Upper lobe of left lung (tissue), 6 donors: ENCODE results near the gene MMP28. TPM values are rescaled to one million over a fixed set of nuclear protein-coding genes. Genes with fewer than 3 reads are reported as not detected.

Experiments used
- ATAC-seq, 2 donors: fragments of 200-7000 bp; cut with Tn5 transposase; one replicate each; pipeline ENCODE4 v1.9.1; 2022; ENCODE audit warnings: mild to moderate bottlenecking in 2 of 2, moderate library complexity in 2 of 2; ENCODE audit not compliant: low FRiP score in 2 of 2
- DNase-seq, 2 donors: peaks; one replicate each; pipeline ENCODE4 v3.0.0-alpha.2; 2019 to 2020
- H3K27ac ChIP-seq, 4 donors: fragments of 200-600 bp; sonication (generic); one replicate each; pipeline ENCODE4 v1.5.1; 2016 to 2019
- H3K27me3 ChIP-seq, 4 donors: fragments of 200-600 bp; sonication (generic); one replicate each; pipeline ENCODE4 v1.5.1; 2017 to 2019
- H3K36me3 ChIP-seq, 4 donors: fragments of 200-600 bp; sonication (generic); one replicate each; pipeline ENCODE4 v1.5.1; 2016 to 2019
- H3K4me1 ChIP-seq, 4 donors: fragments of 200-600 bp; sonication (generic); one replicate each; pipeline ENCODE4 v1.5.1; 2018 to 2019
- H3K4me3 ChIP-seq, 4 donors: fragments of 200-600 bp; sonication (generic); one replicate each; pipeline ENCODE4 v1.5.1; 2017 to 2019; ENCODE audit warnings: mild to moderate bottlenecking in 2 of 4, moderate library complexity in 1 of 4
- H3K9me3 ChIP-seq, 4 donors: fragments of 200-600 bp; sonication (generic); one replicate each; pipeline ENCODE4 v1.5.1; 2018 to 2019
- EP300 ChIP-seq, 4 donors: sonication (generic); formaldehyde crosslinking; IDR thresholded peaks; one replicate each; pipeline ENCODE4 v1.5.1; 2017; ENCODE audit warnings: antibody characterized with exemption in 4 of 4, control low read depth in 2 of 4
- POLR2A ChIP-seq, 4 donors: fragments of 450-650 bp; IDR thresholded peaks; one replicate each; pipeline ENCODE4 v1.5.1; 2016 to 2017; ENCODE audit warnings: antibody characterized with exemption in 4 of 4, mild to moderate bottlenecking in 2 of 4
- POLR2AphosphoS5 ChIP-seq, 2 donors: sonication (generic); formaldehyde crosslinking; IDR thresholded peaks; one replicate each; pipeline ENCODE4 v1.5.1; 2017; ENCODE audit warnings: antibody characterized with exemption in 2 of 2
- WGBS, 2 donors: methylation state at CpG; one replicate each; pipeline ENCODE4 v1.1.5; 2017 to 2018; 5-methylcytosine and 5-hydroxymethylcytosine counted together
- total RNA-seq, 6 donors: library from RNA; depleted of rRNA in 4 of 6; stranded (reverse); fragments of >200 nt in 4 of 6; gene quantifications; one replicate each; pipeline versions ENCODE4 v1.1.0 to v1.2.1, GENCODE V29; 2016 to 2021
- TF ChIP-seq, protein P1 (sequence below), 6 experiments: fragments of 450-650 bp in 4 of 6; fragments of 200-600 bp in 2 of 6; sonication (generic) in 2 of 6; IDR thresholded peaks; one replicate each; pipeline ENCODE4 v1.5.1; 2016 to 2019; ENCODE audit warnings: antibody characterized with exemption in 6 of 6
- donor health status: DM: no; HTN: no; CAD: no; lungs with moderate emphysema.
- donor health status: DM: no; HTN: yes; CAD: no; lungs with severe emphysema.

MMP28 gene
- total RNA-seq, 6 donors from 2014 or later, result 51.1 to 134 (median 98.5) TPM

- ATAC-seq, result peak; percentile 98 to 99
- Histone ChIP-seq H3K36me3 (no peaks in the 10 kb centered on the region), H3K27ac (peak within 1 kb of the TSS; percentile 90 to 99 (median 92)), H3K9me3 (no peaks in the 10 kb centered on the region), H3K4me3 (peak within 1 kb of the TSS; percentile 63 to 91 (median 83)), H3K4me1 (peaks cover 28 to 40% (median 37%) of the 10 kb centered on the region in 4 donors), H3K27me3 (no peaks in the 10 kb centered on the region)
- DNase-seq, result peak; percentile 96 to 98
- 0 to 1% methylated on average over 30 to 40 of the region's 71 CpGs for WGBS, 2 donors
- TF ChIP-seq POLR2AphosphoS5 (IDR thresholded peaks at IDR 0.05) (peak; percentile 99), POLR2A (IDR thresholded peaks at IDR 0.05) (peak; percentile 94 to 99 (median 98)), EP300 (IDR thresholded peaks at IDR 0.05) (peak in 1 of 4 donors; percentile 52)
- TF ChIP-seq, protein P1, sequence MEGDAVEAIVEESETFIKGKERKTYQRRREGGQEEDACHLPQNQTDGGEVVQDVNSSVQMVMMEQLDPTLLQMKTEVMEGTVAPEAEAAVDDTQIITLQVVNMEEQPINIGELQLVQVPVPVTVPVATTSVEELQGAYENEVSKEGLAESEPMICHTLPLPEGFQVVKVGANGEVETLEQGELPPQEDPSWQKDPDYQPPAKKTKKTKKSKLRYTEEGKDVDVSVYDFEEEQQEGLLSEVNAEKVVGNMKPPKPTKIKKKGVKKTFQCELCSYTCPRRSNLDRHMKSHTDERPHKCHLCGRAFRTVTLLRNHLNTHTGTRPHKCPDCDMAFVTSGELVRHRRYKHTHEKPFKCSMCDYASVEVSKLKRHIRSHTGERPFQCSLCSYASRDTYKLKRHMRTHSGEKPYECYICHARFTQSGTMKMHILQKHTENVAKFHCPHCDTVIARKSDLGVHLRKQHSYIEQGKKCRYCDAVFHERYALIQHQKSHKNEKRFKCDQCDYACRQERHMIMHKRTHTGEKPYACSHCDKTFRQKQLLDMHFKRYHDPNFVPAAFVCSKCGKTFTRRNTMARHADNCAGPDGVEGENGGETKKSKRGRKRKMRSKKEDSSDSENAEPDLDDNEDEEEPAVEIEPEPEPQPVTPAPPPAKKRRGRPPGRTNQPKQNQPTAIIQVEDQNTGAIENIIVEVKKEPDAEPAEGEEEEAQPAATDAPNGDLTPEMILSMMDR (IDR thresholded peaks at IDR 0.05), result peak; percentile 33 to 73 (median 62)
Observed at GRCh38 chr17:35808962-35809854, 13.8 kb upstream of the MMP28 start, which contains the start of gene TAF15. Gene TAF15, plus strand, starts transcription at chr17:35809484. Its CDS starts 86 bp downstream, at chr17:35809570.

- Histone ChIP-seq H3K4me1 (peaks cover 28 to 38% (median 36%) of the 10 kb centered on the region in 4 donors), H3K4me3 (peak overlapping the region in 3 of 4 donors; percentile 63 to 91 (median 89)), H3K36me3 (no peaks in the 10 kb centered on the region), H3K9me3 (no peaks in the 10 kb centered on the region), H3K27ac (peak overlapping the region; percentile 90 to 99 (median 92)), H3K27me3 (no peaks in the 10 kb centered on the region)
- TF ChIP-seq POLR2A (IDR thresholded peaks at IDR 0.05) (no peak), POLR2AphosphoS5 (IDR thresholded peaks at IDR 0.05) (no peak), EP300 (IDR thresholded peaks at IDR 0.05) (no peak)
- TF ChIP-seq, protein P1 (IDR thresholded peaks at IDR 0.05), result no peak
- WGBS, 2 donors, result 21 to 28% methylated on average over 19 of the region's 19 CpGs
- no peak for ATAC-seq
- peak in 1 of 2 donors; percentile 66 for DNase-seq
Observed at GRCh38 chr17:35808240-35808961, 13.0 kb upstream of the MMP28 start.

GRCh38 chr17:35807371-35808144 lies 12.1 kb upstream of the MMP28 start:
- no peaks in the 10 kb centered on the region for H3K9me3 ChIP-seq
- H3K4me3 ChIP-seq, result no peak overlapping the region
- DNase-seq (no peak), ATAC-seq (no peak)
- H3K36me3 ChIP-seq, result no peaks in the 10 kb centered on the region
- TF ChIP-seq POLR2A (IDR thresholded peaks at IDR 0.05) (no peak), EP300 (IDR thresholded peaks at IDR 0.05) (no peak), POLR2AphosphoS5 (IDR thresholded peaks at IDR 0.05) (no peak)
- TF ChIP-seq, protein P1 (IDR thresholded peaks at IDR 0.05), result no peak
- no peaks in the 10 kb centered on the region for H3K27me3 ChIP-seq
- no peak overlapping the region for H3K27ac ChIP-seq
- WGBS, 2 donors, result 80 to 84% methylated on average over 7 of the region's 7 CpGs
- H3K4me1 ChIP-seq, result peaks cover 28 to 36% (median 34%) of the 10 kb centered on the region in 4 donors

GRCh38 chr17:35804658-35805192 lies 9.3 kb upstream of the MMP28 start:
- Histone ChIP-seq H3K4me3 (no peak overlapping the region), H3K27ac (no peak overlapping the region), H3K36me3 (no peaks in the 10 kb centered on the region), H3K9me3 (no peaks in the 10 kb centered on the region), H3K4me1 (peaks cover 31 to 43% (median 36%) of the 10 kb centered on the region in 4 donors), H3K27me3 (no peaks in the 10 kb centered on the region)
- TF ChIP-seq, protein P1 (IDR thresholded peaks at IDR 0.05), result peak; percentile 72 to 95 (median 88)
- no peak for TF ChIP-seq POLR2A (IDR thresholded peaks at IDR 0.05)
- no peak for TF ChIP-seq EP300 (IDR thresholded peaks at IDR 0.05)
- no peak for TF ChIP-seq POLR2AphosphoS5 (IDR thresholded peaks at IDR 0.05)
- DNase-seq (peak in 1 of 2 donors; percentile 56), ATAC-seq (peak; percentile 77 to 84)
- WGBS, 2 donors, result 28 to 29% methylated on average over 1 of the region's 1 CpG
